A549 treated with Hydrocortisone at 1 μM for 4 hours (cell line): ENCODE measurements around the gene NDUFV2. TPM values are rescaled to one million over a fixed set of nuclear protein-coding genes. Genes with fewer than 3 reads are reported as not detected.

ENCODE experiments used
- total RNA-seq: library from RNA; stranded (reverse); fragments of 200-300 nt; extraction: Qiagen RNA extraction; gene quantifications from 5 replicates; pipeline ENCODE4 v1.2.3, GENCODE V29; 2022

The NDUFV2 gene
- 121 to 130 TPM (median 127 TPM) in 5 replicates for total RNA-seq

GRCh38 chr18:9102508-9103375 lies at the start of gene NDUFV2:
Gene NDUFV2, plus strand, starts transcription at chr18:9102699. Its CDS starts 45 bp downstream, at chr18:9102744.

GRCh38 chr18:9136315-9137155 lies 34.0 kb downstream of the NDUFV2 start, which contains the start of gene ANKRD12:
Gene ANKRD12, plus strand, starts transcription at chr18:9136781. Its CDS starts 45,652 bp downstream, at chr18:9182433.

Other genes with a start within 250 kb of the NDUFV2 start
- 2.7 to 4.8 TPM (median 4.4 TPM) in 5 replicates for gene ANKRD12, start 34.1 kb downstream of the NDUFV2 start, total RNA-seq
- 12.6 to 18.3 TPM (median 17.3 TPM) in 5 replicates for gene TWSG1, start 232.1 kb downstream of the NDUFV2 start, total RNA-seq